ENCODE data around the gene FMC1.
"Not testable (repeated sequence)": the region's sequence is repeated elsewhere in the genome, so short reads cannot be mapped to it uniquely, and the experiment has no call there.

FMC1 gene

GRCh38 chr7:139340808-139341057 lies 404 bp upstream of the FMC1 start:
- DNase-seq = no peak

DNA sequence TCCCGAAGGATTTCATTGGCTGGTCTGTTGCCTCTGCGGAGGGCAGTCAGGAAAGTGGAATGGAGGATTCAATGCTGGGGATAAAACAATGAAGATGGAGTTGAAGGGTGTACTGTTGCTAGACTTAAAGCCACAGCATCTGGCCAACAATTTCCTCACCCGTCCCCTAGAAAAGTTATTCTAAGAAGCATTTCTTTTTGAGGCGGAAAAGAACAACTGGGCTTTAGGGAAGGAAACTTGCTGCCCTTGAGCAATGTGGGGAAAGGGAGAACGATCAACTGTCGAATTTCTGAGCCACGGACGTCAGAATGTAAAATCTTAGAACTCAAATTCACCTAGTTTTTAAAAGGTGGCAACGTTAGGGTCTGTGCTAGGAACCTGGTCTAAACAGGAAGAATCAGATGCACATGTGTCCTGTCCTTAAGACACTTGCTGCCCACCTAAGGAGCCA lies 664 bp downstream of the FMC1 start:
- DNase-seq = peak; percentile 88

- no peak for DNase-seq
Measured at GRCh38 chr7:139345042-139345441, 3.9 kb downstream of the FMC1 start.

DNA sequence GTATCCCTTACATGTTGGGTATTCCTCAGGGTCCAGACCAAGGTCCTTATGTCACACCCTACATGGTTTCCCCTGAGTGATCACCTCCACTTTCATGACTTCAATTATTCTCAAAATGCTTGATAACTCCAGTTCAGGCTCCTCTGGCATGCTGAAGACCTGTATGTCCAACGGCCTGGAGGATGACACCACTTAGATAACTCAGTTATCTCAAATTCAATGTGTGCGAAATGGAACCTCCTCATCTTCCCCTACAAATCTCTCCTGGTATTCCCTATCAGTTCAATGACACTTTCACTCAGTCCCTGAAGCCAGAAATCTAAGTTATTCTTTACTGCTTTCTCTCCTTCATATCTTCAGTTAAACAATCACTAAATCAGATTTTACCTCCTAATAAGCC lies 9.9 kb downstream of the FMC1 start:
- no peak for DNase-seq

GRCh38 chr7:139354729-139355128 lies 13.6 kb downstream of the FMC1 start:
- no peak for DNase-seq

DNA sequence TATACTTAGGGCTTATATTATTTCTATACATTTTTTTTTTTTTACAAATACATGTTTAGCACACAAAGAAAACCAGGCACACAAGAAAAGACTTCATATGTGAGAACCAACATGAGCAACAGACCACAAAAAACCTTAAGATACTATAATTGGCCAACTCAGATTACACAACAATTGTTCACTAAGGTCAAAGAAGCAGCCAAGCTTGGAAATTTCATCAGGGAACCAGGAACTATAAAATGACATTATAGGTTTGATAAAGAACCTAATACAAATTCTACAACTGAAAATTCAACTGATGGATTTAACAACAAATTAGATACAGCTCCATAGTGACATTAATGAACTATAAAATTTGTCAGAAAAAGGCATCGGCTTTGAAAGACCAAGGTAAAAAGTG lies 14.2 kb downstream of the FMC1 start:
- DNase-seq = no peak

- DNase-seq = not testable (repeated sequence)
Measured at GRCh38 chr7:139357729-139358506, 16.8 kb downstream of the FMC1 start.

DNA sequence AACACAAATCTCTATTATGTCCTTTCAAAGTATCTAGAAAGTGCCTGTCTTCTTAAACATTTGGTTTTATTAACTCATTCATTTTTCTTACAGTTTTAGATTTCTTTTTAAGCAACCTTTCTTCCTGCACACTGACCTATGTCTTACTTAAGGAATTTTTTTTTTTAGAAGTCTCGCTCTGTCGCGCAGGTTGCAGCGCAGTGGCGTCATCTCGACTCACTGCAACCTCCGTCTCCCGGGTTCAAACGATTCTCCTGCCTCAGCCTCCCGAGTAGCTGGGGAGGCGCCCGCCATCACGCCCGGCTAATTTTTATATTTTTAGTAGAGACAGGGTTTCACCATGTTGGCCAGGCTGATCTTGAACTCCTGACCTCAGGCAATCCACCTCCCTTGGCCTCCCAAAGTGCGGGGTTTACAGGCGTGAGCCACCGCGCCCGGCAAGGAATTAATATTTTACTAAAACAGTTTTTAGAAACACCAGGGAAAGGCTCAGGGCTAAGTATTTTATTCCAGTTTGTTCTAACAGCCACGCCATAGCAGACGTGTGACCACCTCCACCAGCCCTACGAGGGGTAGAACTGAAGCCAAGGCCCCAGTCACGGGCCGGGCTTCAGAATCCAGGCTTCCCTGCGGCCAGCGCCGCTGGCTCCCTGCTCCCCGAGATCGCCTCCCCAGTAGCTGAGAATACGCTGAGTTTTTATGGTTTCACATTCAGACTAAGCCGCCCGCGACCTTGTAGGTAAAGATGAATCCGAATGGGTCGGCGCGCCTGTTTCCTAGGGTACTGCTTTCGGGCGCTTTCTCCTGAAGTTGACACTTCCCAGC lies 17.6 kb downstream of the FMC1 start:
- no peak for DNase-seq

DNA sequence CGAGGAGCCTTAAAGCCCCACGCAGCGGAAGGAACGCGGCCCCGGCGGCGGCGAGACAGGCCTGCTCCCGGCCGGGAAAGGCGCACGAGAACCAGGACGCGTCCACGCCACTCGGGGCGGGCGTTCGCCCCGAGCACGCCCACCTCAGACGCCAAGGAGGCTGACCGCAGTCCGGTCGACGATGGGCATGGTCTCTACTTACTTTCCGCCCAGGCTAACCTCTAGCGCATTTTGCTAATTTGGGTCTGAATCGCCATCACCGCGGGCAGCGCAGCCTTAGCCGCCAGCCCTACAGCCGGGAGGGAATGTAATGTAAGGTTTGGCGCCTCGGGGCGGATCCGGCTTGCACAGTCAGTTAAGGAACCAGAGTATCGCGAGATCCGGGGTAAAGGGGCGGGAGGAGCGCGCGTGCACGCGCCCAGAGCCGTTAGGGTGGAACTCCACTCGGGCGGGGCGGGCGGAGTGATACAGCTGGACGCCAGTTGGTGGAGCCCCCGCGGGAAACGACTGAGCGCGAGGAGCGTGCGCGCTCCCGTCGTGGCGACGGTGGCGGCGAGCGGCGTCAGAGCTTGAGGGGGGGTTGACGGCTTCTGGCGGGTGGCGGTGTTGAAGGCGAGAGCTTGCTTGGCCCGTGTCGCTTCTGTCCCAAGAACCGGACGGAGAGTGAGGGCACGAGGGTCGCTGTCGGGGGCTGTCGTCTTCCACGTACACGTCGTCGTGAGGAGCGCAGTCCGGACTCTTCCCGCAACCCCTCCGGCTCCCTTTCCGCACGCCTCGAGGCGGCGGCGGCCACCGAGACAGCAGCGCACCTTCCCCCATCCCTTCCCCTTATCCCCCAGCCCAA lies 18.5 kb downstream of the FMC1 start, which contains the start of gene LUC7L2:
TSS of gene LUC7L2 (plus strand) at position 529 of the 844 bp plus-strand sequence. CDS start 368 bp downstream, outside the sequence.
- peak; percentile 97 for DNase-seq

DNA sequence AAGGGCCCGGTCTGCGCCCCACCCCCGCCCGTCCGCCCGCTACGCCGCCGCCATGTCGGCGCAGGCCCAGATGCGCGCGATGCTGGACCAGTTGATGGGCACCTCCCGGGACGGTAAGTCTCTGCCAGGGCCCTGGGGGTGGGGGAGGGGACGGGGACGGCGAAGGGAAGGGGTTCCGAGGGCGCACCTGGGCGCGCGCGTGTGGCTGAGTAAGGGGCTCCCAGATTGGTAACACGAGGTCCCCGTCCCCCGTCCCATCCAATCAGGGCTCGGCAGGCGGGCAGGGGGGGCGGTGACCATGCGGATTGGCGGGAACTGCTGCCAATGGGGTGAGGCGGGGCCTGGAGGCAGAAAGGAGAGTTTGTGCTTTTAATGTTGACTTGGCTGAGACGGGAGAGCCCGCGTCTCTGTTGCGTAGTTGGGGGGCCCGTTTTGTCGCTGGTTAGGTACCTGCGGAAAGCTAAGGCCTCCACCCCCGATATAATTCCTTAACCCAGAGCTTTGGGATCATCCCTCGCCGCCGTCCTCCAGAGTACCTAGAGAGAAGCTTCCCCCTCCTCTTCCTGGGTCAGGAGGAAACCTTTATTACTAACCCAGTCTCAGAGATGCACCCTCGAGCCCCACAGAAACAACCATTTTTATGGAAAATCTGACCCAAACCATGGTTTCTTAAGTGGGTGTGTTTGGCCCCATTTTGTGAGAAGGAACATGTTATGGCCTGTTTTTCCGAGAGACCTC lies 19.2 kb downstream of the FMC1 start:
- peak; percentile 91 for DNase-seq

- no peak for DNase-seq
Measured at GRCh38 chr7:139360948-139361307, 19.8 kb downstream of the FMC1 start.

- DNase-seq = no peak
Measured at GRCh38 chr7:139361523-139361922, 20.4 kb downstream of the FMC1 start.

GRCh38 chr7:139362302-139362701 lies 21.2 kb downstream of the FMC1 start:
- DNase-seq = no peak

DNA sequence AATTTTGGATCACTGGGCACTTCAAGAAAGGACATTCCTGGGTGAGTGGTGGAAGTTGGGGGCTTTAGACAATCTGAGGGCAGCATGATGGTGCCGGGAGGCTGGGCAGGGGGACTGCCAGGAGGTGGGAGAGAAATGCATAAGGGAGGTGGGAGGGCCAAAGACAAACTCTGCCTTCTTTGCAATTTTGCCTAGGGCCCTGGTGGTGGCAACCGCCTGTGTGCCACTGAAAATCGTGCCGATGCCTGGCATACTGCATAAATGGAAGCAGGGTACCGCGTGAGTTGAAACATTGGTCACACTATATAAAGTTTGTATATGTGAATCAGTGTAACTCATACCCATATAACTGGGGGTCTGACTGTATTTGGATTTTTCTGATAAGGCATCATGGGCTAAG lies 21.8 kb downstream of the FMC1 start:
- no peak for DNase-seq

DNA sequence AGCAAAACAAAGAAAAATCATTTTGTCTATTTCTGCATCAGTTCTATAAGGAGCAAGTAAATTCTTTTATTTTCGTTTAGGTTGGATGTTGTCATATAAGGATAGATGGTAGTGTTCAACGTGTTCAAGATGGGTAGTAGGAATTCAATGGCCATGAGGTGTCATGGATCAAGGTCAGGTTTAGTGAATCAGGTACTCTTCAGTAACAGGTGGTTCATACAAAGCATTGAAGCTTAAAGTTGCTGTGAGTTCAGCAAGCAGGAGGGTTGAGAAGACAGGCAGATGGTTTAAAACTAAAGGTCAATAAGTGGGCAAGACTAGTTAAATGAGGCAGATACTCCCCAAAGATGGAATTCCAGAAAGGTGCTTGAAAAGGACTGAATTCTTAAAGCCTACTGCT lies 24.2 kb downstream of the FMC1 start:
- no peak for DNase-seq

GRCh38 chr7:139366400-139366799 lies 25.3 kb downstream of the FMC1 start:
- DNase-seq = no peak

- DNase-seq = no peak
Measured at GRCh38 chr7:139367438-139368155, 26.5 kb downstream of the FMC1 start.

DNA sequence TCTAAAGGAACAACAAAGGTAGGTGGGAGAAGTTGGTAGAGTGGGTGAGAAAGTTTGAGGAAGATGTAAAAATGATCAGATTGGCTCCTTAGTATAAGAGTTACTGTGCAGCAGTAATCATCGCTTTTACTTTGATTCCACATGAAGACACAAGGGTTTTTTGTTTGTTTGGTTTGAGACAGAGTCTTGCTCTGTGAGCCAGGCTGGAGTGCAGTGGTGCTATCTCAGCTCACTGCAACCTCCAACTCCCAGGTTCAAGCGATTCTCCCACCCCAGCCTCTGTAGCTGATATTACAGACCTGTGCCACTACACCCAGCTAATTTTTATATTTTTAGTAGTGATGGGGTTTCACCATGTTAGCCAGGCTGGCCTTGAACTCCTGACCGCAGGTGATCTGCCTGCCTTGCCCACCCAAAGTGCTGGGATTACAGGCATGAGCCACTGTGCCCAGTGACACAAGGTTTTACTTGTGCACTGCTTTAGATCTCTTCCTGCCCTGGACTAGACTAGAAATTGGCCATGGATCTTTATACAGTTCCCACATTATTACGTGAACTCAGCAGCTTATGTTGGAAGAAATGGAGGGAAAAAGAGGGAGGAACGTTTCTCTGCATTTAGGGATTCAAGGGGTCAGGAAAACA lies 29.3 kb downstream of the FMC1 start:
- no peak for DNase-seq

DNA sequence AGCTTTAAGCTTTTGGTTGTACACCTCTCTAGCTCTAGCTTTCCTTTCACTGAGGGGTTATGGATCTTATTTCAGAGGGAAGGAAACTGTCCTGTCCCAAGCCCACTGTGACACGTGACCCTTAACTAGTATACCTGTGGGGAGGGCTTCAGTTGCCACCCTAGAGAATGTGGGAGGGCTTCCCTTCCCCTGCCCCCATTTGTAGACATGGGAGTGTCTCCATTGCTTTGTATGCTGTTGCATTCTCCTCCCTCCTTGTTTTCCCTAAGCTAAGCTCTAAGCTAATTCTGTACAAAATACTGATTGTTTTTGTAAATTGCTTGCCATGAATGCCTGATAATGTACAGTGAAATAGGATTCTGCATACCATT lies 29.8 kb downstream of the FMC1 start:
- DNase-seq = no peak

GRCh38 chr7:139374246-139374645 lies 33.1 kb downstream of the FMC1 start:
- no peak for DNase-seq

GRCh38 chr7:139382439-139382838 lies 41.3 kb downstream of the FMC1 start:
- no peak for DNase-seq

- no peak for DNase-seq
Measured at GRCh38 chr7:139384611-139385010, 43.5 kb downstream of the FMC1 start.
